Measurements from ENCODE around the gene SAE1. TPM values are rescaled to one million over a fixed set of nuclear protein-coding genes. Genes with fewer than 3 reads are reported as not detected.

SAE1 gene
- total RNA-seq, 1 experiment from 2014 or later, result 234 TPM

- Histone ChIP-seq H4K20me1 (ENCODE audit: control insufficient read depth, insufficient read depth, insufficient read length) (no peaks in the 10 kb centered on the region), H3K14ac (ENCODE audit: insufficient read depth, low read length) (no peak overlapping the region), H3K79me1 (ENCODE audit: insufficient read depth, low read depth, low read length, poor library complexity, severe bottlenecking) (no peaks in the 10 kb centered on the region), H3K23ac (ENCODE audit: insufficient read length, low read depth, low read length) (no peak overlapping the region), H4K91ac (ENCODE audit: insufficient read length, low read depth, low read length) (no peak overlapping the region), H2AK5ac (ENCODE audit: insufficient read length, low read length) (no peak overlapping the region), H3K79me2 (ENCODE audit: insufficient read depth, low read length) (no peaks in the 10 kb centered on the region), H2BK20ac (ENCODE audit: low read depth, low read length, poor library complexity, severe bottlenecking) (no peak overlapping the region), H3K4me1 (ENCODE audit: insufficient read depth, low read length) (no peaks in the 10 kb centered on the region), H4K8ac (replicated peaks; ENCODE audit: insufficient read length, low read depth, low read length) (no peak overlapping the region), H3K27ac (ENCODE audit: insufficient read length, low read depth, low read length) (no peak overlapping the region), H3K18ac (ENCODE audit: insufficient read length, low read depth, low read length) (no peak overlapping the region), H3K56ac (ENCODE audit: insufficient read length, low read depth, low read length) (no peak overlapping the region), H3T11ph (ENCODE audit: low read length) (no peak overlapping the region), H3K4me2 (ENCODE audit: insufficient read depth, insufficient read length, low read length) (no peak overlapping the region), H3K23me2 (ENCODE audit: insufficient read length, low read depth, low read length, poor library complexity, severe bottlenecking) (peaks cover 12% of the 10 kb centered on the region), H2BK12ac (ENCODE audit: insufficient read length, low read depth, low read length) (no peak overlapping the region), H2BK120ac (ENCODE audit: low read depth, low read length, poor library complexity, severe bottlenecking) (no peak overlapping the region), H4K5ac (ENCODE audit: insufficient read length, low read depth, low read length) (no peak overlapping the region), H2BK15ac (ENCODE audit: low read depth, low read length) (no peak overlapping the region), H2BK5ac (ENCODE audit: insufficient read length, low read length) (no peak overlapping the region), H3K9ac (ENCODE audit: extremely low read depth, insufficient read length, low read length) (no peak overlapping the region), H3K27me3 (ENCODE audit: insufficient read depth, low read length) (no peaks in the 10 kb centered on the region), H3K9me3 (ENCODE audit: control insufficient read depth, low read depth, low read length) (no peaks in the 10 kb centered on the region), H2AFZ (ENCODE audit: low read length) (no peak overlapping the region), H3K4ac (ENCODE audit: low read depth, low read length) (no peak overlapping the region)
- peaks cover 14 to 22% of the 10 kb centered on the region in 2 experiments for H3K4me1 Mint-ChIP-seq
- peaks cover 4% of the 10 kb centered on the region; the same call in 1 of the 2 replicates for H3K27me3 Mint-ChIP-seq (ENCODE audit: low read depth)
- no peak for TF ChIP-seq CTCF (conservative IDR thresholded peaks at IDR 0.05)
- no CpG with 5 or more reads among the region's 3 CpGs for WGBS (ENCODE audit: extremely low coverage, insufficient read length, low lambda C conversion rate)
- no peaks in the 10 kb centered on the region; a peak in 1 of 5 replicates for H3K9me3 Mint-ChIP-seq
- DNase-seq, result no peak
- H3K36me3 Mint-ChIP-seq (ENCODE audit: insufficient read depth in 1 of 3, low read depth in 3 of 3), result peaks cover 6 to 10% (median 8%) of the 10 kb centered on the region in 3 experiments; a peak in 6 of 7 replicates
- H3K4me3 Mint-ChIP-seq, result no peak overlapping the region
- H3K27ac Mint-ChIP-seq, result no peak overlapping the region
Measured at GRCh38 chr19:47253467-47253881, 122.8 kb downstream of the SAE1 start.

Data from H9 (cell line).